Measurements from ENCODE around the gene PPFIA1. TPM values are rescaled to one million over a fixed set of nuclear protein-coding genes. Genes with fewer than 3 reads are reported as not detected.
A peak's percentile ranks its signal among the peaks of the same experiment; 100 is the strongest.

PPFIA1 gene
- total and polyA plus RNA-seq, 9 donors = 20.5 to 60.3 (median 37.8) TPM

DNA sequence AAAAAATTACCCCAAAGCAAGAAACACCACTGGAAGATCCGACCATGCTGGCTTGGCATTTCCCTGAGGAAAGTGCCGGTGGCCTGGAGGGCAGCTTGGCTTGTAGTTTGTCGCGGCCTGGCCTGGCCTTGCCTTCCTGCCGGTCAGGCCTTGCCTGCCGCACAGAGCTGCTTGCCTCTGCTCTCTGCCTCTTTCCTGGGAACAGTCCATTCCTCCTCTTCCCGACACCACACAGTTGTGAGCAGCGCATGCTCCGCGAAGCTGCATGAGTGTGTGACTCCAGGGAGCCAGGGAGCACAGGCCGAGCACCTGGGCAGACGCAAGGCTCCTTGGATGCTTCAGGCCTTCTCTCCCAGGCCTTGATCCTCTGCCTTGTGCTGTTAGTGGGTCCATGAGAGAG, 147.6 kb downstream of the PPFIA1 start:
- Histone ChIP-seq H3K4me1 (ENCODE audit: insufficient read depth) (peaks cover 18% of the 10 kb centered on the region), H3K27ac (no peak overlapping the region), H3K4me3 (no peak overlapping the region), H3K36me3 (no peaks in the 10 kb centered on the region), H3K27me3 (no peaks in the 10 kb centered on the region), H3K9me3 (no peaks in the 10 kb centered on the region)
- WGBS, 3 donors = 82 to 95% (median 88%) methylated on average over 12 of the region's 12 CpGs
- no peak for DNase-seq
- intact Hi-C loops (cut with DNase I) = no loop called here
- TF ChIP-seq, protein P1, sequence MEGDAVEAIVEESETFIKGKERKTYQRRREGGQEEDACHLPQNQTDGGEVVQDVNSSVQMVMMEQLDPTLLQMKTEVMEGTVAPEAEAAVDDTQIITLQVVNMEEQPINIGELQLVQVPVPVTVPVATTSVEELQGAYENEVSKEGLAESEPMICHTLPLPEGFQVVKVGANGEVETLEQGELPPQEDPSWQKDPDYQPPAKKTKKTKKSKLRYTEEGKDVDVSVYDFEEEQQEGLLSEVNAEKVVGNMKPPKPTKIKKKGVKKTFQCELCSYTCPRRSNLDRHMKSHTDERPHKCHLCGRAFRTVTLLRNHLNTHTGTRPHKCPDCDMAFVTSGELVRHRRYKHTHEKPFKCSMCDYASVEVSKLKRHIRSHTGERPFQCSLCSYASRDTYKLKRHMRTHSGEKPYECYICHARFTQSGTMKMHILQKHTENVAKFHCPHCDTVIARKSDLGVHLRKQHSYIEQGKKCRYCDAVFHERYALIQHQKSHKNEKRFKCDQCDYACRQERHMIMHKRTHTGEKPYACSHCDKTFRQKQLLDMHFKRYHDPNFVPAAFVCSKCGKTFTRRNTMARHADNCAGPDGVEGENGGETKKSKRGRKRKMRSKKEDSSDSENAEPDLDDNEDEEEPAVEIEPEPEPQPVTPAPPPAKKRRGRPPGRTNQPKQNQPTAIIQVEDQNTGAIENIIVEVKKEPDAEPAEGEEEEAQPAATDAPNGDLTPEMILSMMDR (IDR thresholded peaks at IDR 0.05) = no peak
- TF ChIP-seq POLR2A (IDR thresholded peaks at IDR 0.05) (no peak), EP300 (IDR thresholded peaks at IDR 0.05) (no peak)

DNA sequence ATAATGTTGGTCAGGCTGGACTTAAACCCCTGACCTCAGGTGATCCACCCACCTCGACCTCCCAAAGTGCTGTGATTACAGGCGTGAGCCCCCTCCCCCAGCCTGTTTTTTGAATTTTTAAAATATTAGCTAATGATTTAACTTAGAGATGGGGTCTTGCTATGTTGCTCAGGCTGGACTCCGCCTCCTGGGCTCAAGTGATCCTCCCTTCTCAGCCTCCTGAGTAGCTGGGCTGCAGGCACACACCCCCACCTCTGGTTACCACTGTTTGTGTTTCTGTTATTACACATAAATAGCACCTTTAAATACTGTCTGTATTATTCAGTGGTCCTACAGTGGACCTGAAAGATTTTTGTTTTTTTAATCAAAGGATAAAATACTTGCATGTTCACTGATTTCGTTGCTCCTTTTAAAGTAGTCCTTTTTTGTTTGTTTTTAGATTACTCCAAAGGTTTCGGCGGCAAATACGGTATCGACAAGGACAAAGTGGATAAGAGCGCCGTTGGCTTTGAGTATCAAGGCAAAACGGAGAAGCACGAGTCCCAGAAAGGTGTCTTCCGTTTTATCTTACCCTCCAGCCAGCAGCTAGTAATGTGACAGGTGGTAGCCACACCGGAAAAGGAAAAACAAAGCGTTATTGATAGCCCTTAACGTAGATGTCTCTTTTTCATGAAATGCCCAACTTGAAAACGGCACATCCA, 149.0 kb downstream of the PPFIA1 start:
- Histone ChIP-seq H3K36me3 (no peaks in the 10 kb centered on the region), H3K9me3 (no peaks in the 10 kb centered on the region), H3K27me3 (no peaks in the 10 kb centered on the region), H3K4me1 (ENCODE audit: insufficient read depth) (peaks cover 14% of the 10 kb centered on the region), H3K4me3 (no peak overlapping the region), H3K27ac (peak overlapping the region in 1 of 2 donors; percentile 19)
- intact Hi-C loops (cut with DNase I) = no loop called here
- no peak for DNase-seq
- 54 to 85% (median 60%) methylated on average over 17 of the region's 17 CpGs for WGBS, 3 donors
- TF ChIP-seq POLR2A (IDR thresholded peaks at IDR 0.05) (no peak), EP300 (IDR thresholded peaks at IDR 0.05) (no peak)
- TF ChIP-seq, protein P1 (IDR thresholded peaks at IDR 0.05) = no peak

DNA sequence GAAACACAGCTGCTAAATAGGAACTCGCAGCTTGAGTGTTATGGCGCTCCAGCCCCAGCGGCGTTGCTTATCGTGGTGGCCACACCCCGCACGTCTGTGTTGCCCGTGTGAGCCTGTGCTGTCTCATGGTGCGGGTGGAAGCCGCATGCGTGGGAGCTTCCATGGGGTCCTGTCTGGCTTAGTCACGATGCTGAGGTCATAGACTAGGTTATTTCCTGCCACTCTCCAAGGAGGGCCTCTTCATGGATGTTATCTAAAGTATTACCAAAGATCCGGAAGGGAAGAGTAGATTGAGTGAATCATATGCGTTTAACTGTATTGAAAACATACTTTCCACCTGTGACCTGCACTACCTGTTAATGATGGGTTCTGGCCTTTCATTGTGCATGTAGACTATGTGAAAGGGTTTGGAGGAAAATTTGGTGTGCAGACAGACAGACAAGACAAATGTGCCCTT, 149.5 kb downstream of the PPFIA1 start:
- no peaks in the 10 kb centered on the region for H3K9me3 ChIP-seq
- peak overlapping the region in 1 of 2 donors; percentile 19 for H3K27ac ChIP-seq
- H3K36me3 ChIP-seq = no peaks in the 10 kb centered on the region
- 14 to 50% (median 15%) methylated on average over 14 of the region's 14 CpGs for WGBS, 3 donors
- H3K4me3 ChIP-seq = no peak overlapping the region
- DNase-seq = peak; percentile 68 to 78 (median 76)
- H3K27me3 ChIP-seq = no peaks in the 10 kb centered on the region
- intact Hi-C loops (cut with DNase I) = no loop called here
- TF ChIP-seq EP300 (IDR thresholded peaks at IDR 0.05) (no peak), POLR2A (IDR thresholded peaks at IDR 0.05) (no peak)
- TF ChIP-seq, protein P1 (IDR thresholded peaks at IDR 0.05) = no peak
- peaks cover 14% of the 10 kb centered on the region for H3K4me1 ChIP-seq (ENCODE audit: insufficient read depth)

DNA sequence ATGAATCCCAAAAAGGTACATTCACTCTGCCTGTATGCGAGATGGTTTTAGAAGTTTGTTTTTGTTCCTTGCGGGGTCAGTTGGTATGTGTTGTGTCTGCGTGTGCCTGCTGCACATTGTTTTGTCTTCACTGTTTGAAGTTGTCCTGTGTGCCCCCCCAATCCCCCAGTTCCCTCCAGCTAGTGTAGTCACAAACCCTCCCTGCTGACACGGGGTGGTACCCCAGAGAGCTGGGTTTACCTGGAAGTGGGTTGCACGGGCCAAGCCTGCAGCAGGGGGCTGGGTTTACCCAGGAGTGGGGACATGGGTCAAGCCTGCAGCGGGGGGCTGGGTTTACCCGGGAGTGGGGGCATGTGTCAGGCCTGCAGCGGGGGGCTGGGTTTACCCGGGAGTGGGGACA, 150.0 kb downstream of the PPFIA1 start:
- Histone ChIP-seq H3K27me3 (no peaks in the 10 kb centered on the region), H3K27ac (peak overlapping the region in 1 of 2 donors; percentile 19), H3K4me3 (no peak overlapping the region), H3K36me3 (no peaks in the 10 kb centered on the region), H3K4me1 (ENCODE audit: insufficient read depth) (peaks cover 14% of the 10 kb centered on the region), H3K9me3 (no peaks in the 10 kb centered on the region)
- TF ChIP-seq, protein P1 (IDR thresholded peaks at IDR 0.05) = no peak
- no peak for TF ChIP-seq EP300 (IDR thresholded peaks at IDR 0.05)
- intact Hi-C loops (cut with DNase I) = no loop called here
- peak in 3 of 5 donors; percentile 28 to 61 (median 60) for DNase-seq
- 13 to 41% (median 19%) methylated on average over 9 of the region's 9 CpGs for WGBS, 3 donors

All from ovary (tissue), 9 donors.